GM13976 (cell line): ENCODE results near the gene PLOD3.

Experiments
- DNase-seq: peaks from one replicate; pipeline ENCODE4 v3.0.0; 2012; ENCODE audit warnings: low spot score
- CTCF ChIP-seq: IDR thresholded peaks from 2 replicates; pipeline ENCODE4 v1.5.1; 2012; ENCODE audit warnings: borderline replicate concordance, mild to moderate bottlenecking; ENCODE audit not compliant: insufficient read depth; ENCODE audit errors: extremely low read depth, missing control alignments, control extremely low read depth
- in situ Hi-C: fragments of 300-500 bp; cut with MboI; formaldehyde crosslinking; loops from one replicate; pipeline ENCODE4 v1.12.0; 2022; ENCODE audit warnings: low sequenced_read_pairs, mixed read lengths, inconsistent platforms; ENCODE audit not compliant: unreplicated experiment

PLOD3 gene

GRCh38 chr7:101222275-101222830 is 5.0 kb upstream of the PLOD3 start:
- in situ Hi-C loops: no loop called here
- TF ChIP-seq CTCF: no peak
- DNase-seq: no peak

- in situ Hi-C loops: no loop called here
- DNase-seq: no peak
- no peak for TF ChIP-seq CTCF
Measured at GRCh38 chr7:101220295-101220694, 2.9 kb upstream of the PLOD3 start.

GRCh38 chr7:101218236-101219125 is 1.1 kb upstream of the PLOD3 start:
- TF ChIP-seq CTCF: no peak
- in situ Hi-C loops: no loop called here
- DNase-seq: no peak

- in situ Hi-C loops: no loop called here
- DNase-seq: no peak
Measured at GRCh38 chr7:101216860-101217387, 457 bp downstream of the PLOD3 start.

GRCh38 chr7:101216001-101216859 is 1.2 kb downstream of the PLOD3 start:
- no peak for DNase-seq
- TF ChIP-seq CTCF: no peak
- in situ Hi-C loops: no loop called here

More at GRCh38 chr7:101216860-101217387, 457 bp downstream of the PLOD3 start:
- TF ChIP-seq CTCF: no peak

- no peak for TF ChIP-seq CTCF
- in situ Hi-C loops: no loop called here
- DNase-seq: no peak
Measured at GRCh38 chr7:101212014-101212413, 5.4 kb downstream of the PLOD3 start.
